WTC11 (cell line): ENCODE data around the gene C1GALT1C1. TPM values are rescaled to one million over a fixed set of nuclear protein-coding genes. Genes with fewer than 3 reads are reported as not detected.

Source experiments
- ATAC-seq: fragments of 200-7000 bp; cut with Tn5 transposase; 2 replicates; pipeline ENCODE4 v1.10.0; 2021; ENCODE audit warnings: mild to moderate bottlenecking, moderate library complexity
- CTCF ChIA-PET: fragments of 300-600 bp; sonication (Branson Sonifier 250); formaldehyde crosslinking; loops from one replicate; lab custom pipeline; 2021; ENCODE audit warnings: antibody characterized with exemption; lab: Charles Lee
- POLR2A ChIA-PET: fragments of 350-600 bp; sonication (Branson Sonifier 250); formaldehyde crosslinking; loops from one replicate; lab custom pipeline; 2021; ENCODE audit warnings: antibody characterized with exemption; lab: Charles Lee
- DNase-seq: peaks from one replicate; pipeline ENCODE4 v3.0.0; 2021; ENCODE audit warnings: low spot score
- H3K27ac Mint-ChIP-seq: 2 replicates; pipeline ENCODE4 v1.8.0; 2021; ENCODE audit warnings: mixed read lengths
- H3K27me3 Mint-ChIP-seq: 2 replicates; pipeline ENCODE4 v1.8.0; 2021; ENCODE audit warnings: low read depth, mild to moderate bottlenecking, moderate library complexity, mixed read lengths
- H3K36me3 Mint-ChIP-seq: 2 replicates; pipeline ENCODE4 v1.8.0; 2021; ENCODE audit warnings: mixed read lengths
- H3K4me1 Mint-ChIP-seq: 2 replicates; pipeline ENCODE4 v1.8.0; 2022; ENCODE audit warnings: mixed read lengths
- H3K4me3 Mint-ChIP-seq: 2 replicates; pipeline ENCODE4 v1.8.0; 2021; ENCODE audit warnings: mild to moderate bottlenecking, moderate library complexity, mixed read lengths
- H3K9me3 Mint-ChIP-seq: 2 replicates; pipeline ENCODE4 v1.8.0; 2021; ENCODE audit warnings: mixed read lengths
- KAT7 ChIP-seq: sonication (generic); formaldehyde crosslinking; IDR thresholded peaks from 2 replicates; pipeline ENCODE4 v1.8.1; 2023; ENCODE audit warnings: missing genetic modification reagents, mild to moderate bottlenecking, borderline replicate concordance
- RELA ChIP-seq: sonication (generic); formaldehyde crosslinking; IDR thresholded peaks from 2 replicates; pipeline ENCODE4 v1.8.1; 2022; ENCODE audit warnings: missing genetic modification reagents, mild to moderate bottlenecking, borderline replicate concordance
- ZBTB21 ChIP-seq: sonication (generic); formaldehyde crosslinking; IDR thresholded peaks from 2 replicates; pipeline ENCODE4 v1.8.1; 2023; ENCODE audit warnings: mild to moderate bottlenecking, missing genetic modification reagents, borderline replicate concordance
- ZNF121 ChIP-seq: sonication (generic); formaldehyde crosslinking; IDR thresholded peaks from 2 replicates; pipeline ENCODE4 v1.8.0; 2023; ENCODE audit warnings: missing genetic modification reagents
- ZNF263 ChIP-seq: sonication (generic); formaldehyde crosslinking; IDR thresholded peaks from 2 replicates; pipeline ENCODE4 v1.8.1; 2022; ENCODE audit warnings: low read depth, mild to moderate bottlenecking, moderate library complexity, missing genetic modification reagents
- ZNF416 ChIP-seq: fragments of 250-450 bp; sonication (Bioruptor Pico); IDR thresholded peaks from 2 replicates; pipeline ENCODE4 v1.9.0; 2021; ENCODE audit warnings: mild to moderate bottlenecking, inconsistent platforms
- ZNF532 ChIP-seq: fragments of 250-450 bp; sonication (Bioruptor Pico); IDR thresholded peaks from 2 replicates; pipeline ENCODE4 v1.9.0; 2021; ENCODE audit warnings: mild to moderate bottlenecking, borderline replicate concordance
- total RNA-seq: library from RNA; stranded (reverse); gene quantifications from 3 replicates; pipeline ENCODE4 v1.2.3, GENCODE V29; 2021
- TF ChIP-seq, protein P1 (sequence below): sonication (generic); formaldehyde crosslinking; IDR thresholded peaks from 2 replicates; pipeline ENCODE4 v1.8.1; 2022; ENCODE audit warnings: mild to moderate bottlenecking, moderate library complexity, missing genetic modification reagents
- TF ChIP-seq, protein P2 (sequence below): sonication (generic); formaldehyde crosslinking; IDR thresholded peaks from 2 replicates; pipeline ENCODE4 v1.8.1; 2023; ENCODE audit warnings: mild to moderate bottlenecking, missing genetic modification reagents, borderline replicate concordance
- TF ChIP-seq, protein P3 (sequence below): sonication (generic); formaldehyde crosslinking; IDR thresholded peaks from 2 replicates; pipeline ENCODE4 v1.8.1; 2023; ENCODE audit warnings: mild to moderate bottlenecking, moderate library complexity, missing genetic modification reagents
- TF ChIP-seq, protein P4 (sequence below): fragments of 250-450 bp; sonication (Bioruptor Pico); IDR thresholded peaks from 2 replicates; pipeline ENCODE4 v1.9.0; 2021; ENCODE audit warnings: mild to moderate bottlenecking

The C1GALT1C1 gene
- total RNA-seq, 1 experiment from 2014 or later: 12.9 TPM

- no peaks in the 10 kb centered on the region for H3K9me3 Mint-ChIP-seq
- POLR2A ChIA-PET: no interaction called here
- ATAC-seq (no peak), DNase-seq (no peak)
- peaks cover 7% of the 10 kb centered on the region for H3K36me3 Mint-ChIP-seq
- no peak overlapping the region for H3K27ac Mint-ChIP-seq
- CTCF ChIA-PET: no interaction called here
- H3K4me1 Mint-ChIP-seq: no peaks in the 10 kb centered on the region
- no peaks in the 10 kb centered on the region for H3K27me3 Mint-ChIP-seq
- TF ChIP-seq, protein P1, sequence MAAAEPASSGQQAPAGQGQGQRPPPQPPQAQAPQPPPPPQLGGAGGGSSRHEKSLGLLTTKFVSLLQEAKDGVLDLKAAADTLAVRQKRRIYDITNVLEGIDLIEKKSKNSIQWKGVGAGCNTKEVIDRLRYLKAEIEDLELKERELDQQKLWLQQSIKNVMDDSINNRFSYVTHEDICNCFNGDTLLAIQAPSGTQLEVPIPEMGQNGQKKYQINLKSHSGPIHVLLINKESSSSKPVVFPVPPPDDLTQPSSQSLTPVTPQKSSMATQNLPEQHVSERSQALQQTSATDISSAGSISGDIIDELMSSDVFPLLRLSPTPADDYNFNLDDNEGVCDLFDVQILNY (CRISPR knock-in tag): no peak
- TF ChIP-seq ZNF263 (CRISPR knock-in tag): no peak
- TF ChIP-seq, all 79 proteins: peak for 0
- H3K4me3 Mint-ChIP-seq: no peak overlapping the region
Measured at GRCh38 chrX:120617996-120618630, 11.7 kb downstream of the C1GALT1C1 start.

- ATAC-seq (no peak), DNase-seq (no peak)
- H3K27ac Mint-ChIP-seq: no peak overlapping the region
- H3K4me1 Mint-ChIP-seq: no peaks in the 10 kb centered on the region
- H3K9me3 Mint-ChIP-seq: no peaks in the 10 kb centered on the region
- TF ChIP-seq ZNF121 (CRISPR knock-in tag) (no peak), RELA (CRISPR knock-in tag) (no peak), ZNF416 (no peak), ZBTB21 (no peak), KAT7 (no peak), ZNF532 (no peak)
- TF ChIP-seq, protein P2, sequence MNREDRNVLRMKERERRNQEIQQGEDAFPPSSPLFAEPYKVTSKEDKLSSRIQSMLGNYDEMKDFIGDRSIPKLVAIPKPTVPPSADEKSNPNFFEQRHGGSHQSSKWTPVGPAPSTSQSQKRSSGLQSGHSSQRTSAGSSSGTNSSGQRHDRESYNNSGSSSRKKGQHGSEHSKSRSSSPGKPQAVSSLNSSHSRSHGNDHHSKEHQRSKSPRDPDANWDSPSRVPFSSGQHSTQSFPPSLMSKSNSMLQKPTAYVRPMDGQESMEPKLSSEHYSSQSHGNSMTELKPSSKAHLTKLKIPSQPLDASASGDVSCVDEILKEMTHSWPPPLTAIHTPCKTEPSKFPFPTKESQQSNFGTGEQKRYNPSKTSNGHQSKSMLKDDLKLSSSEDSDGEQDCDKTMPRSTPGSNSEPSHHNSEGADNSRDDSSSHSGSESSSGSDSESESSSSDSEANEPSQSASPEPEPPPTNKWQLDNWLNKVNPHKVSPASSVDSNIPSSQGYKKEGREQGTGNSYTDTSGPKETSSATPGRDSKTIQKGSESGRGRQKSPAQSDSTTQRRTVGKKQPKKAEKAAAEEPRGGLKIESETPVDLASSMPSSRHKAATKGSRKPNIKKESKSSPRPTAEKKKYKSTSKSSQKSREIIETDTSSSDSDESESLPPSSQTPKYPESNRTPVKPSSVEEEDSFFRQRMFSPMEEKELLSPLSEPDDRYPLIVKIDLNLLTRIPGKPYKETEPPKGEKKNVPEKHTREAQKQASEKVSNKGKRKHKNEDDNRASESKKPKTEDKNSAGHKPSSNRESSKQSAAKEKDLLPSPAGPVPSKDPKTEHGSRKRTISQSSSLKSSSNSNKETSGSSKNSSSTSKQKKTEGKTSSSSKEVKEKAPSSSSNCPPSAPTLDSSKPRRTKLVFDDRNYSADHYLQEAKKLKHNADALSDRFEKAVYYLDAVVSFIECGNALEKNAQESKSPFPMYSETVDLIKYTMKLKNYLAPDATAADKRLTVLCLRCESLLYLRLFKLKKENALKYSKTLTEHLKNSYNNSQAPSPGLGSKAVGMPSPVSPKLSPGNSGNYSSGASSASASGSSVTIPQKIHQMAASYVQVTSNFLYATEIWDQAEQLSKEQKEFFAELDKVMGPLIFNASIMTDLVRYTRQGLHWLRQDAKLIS (CRISPR knock-in tag): no peak
- TF ChIP-seq, protein P3, sequence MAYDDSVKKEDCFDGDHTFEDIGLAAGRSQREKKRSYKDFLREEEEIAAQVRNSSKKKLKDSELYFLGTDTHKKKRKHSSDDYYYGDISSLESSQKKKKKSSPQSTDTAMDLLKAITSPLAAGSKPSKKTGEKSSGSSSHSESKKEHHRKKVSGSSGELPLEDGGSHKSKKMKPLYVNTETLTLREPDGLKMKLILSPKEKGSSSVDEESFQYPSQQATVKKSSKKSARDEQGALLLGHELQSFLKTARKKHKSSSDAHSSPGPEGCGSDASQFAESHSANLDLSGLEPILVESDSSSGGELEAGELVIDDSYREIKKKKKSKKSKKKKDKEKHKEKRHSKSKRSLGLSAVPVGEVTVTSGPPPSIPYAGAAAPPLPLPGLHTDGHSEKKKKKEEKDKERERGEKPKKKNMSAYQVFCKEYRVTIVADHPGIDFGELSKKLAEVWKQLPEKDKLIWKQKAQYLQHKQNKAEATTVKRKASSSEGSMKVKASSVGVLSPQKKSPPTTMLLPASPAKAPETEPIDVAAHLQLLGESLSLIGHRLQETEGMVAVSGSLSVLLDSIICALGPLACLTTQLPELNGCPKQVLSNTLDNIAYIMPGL (CRISPR knock-in tag): no peak
- TF ChIP-seq, protein P4, sequence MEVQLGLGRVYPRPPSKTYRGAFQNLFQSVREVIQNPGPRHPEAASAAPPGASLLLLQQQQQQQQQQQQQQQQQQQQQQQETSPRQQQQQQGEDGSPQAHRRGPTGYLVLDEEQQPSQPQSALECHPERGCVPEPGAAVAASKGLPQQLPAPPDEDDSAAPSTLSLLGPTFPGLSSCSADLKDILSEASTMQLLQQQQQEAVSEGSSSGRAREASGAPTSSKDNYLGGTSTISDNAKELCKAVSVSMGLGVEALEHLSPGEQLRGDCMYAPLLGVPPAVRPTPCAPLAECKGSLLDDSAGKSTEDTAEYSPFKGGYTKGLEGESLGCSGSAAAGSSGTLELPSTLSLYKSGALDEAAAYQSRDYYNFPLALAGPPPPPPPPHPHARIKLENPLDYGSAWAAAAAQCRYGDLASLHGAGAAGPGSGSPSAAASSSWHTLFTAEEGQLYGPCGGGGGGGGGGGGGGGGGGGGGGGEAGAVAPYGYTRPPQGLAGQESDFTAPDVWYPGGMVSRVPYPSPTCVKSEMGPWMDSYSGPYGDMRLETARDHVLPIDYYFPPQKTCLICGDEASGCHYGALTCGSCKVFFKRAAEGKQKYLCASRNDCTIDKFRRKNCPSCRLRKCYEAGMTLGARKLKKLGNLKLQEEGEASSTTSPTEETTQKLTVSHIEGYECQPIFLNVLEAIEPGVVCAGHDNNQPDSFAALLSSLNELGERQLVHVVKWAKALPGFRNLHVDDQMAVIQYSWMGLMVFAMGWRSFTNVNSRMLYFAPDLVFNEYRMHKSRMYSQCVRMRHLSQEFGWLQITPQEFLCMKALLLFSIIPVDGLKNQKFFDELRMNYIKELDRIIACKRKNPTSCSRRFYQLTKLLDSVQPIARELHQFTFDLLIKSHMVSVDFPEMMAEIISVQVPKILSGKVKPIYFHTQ (CRISPR knock-in tag): no peak
- POLR2A ChIA-PET: no interaction called here
- H3K27me3 Mint-ChIP-seq: no peaks in the 10 kb centered on the region
- H3K36me3 Mint-ChIP-seq: peaks cover 12% of the 10 kb centered on the region
- CTCF ChIA-PET: no interaction called here
- no peak overlapping the region for H3K4me3 Mint-ChIP-seq
Measured at GRCh38 chrX:120614816-120615215, 15.0 kb downstream of the C1GALT1C1 start.
